ENCODE measurements around the gene RAD51B. TPM values are rescaled to one million over a fixed set of nuclear protein-coding genes. Genes with fewer than 3 reads are reported as not detected.

The RAD51B gene
- total RNA-seq, 1 experiment from 2014 or later, result 16.7 TPM

DNA sequence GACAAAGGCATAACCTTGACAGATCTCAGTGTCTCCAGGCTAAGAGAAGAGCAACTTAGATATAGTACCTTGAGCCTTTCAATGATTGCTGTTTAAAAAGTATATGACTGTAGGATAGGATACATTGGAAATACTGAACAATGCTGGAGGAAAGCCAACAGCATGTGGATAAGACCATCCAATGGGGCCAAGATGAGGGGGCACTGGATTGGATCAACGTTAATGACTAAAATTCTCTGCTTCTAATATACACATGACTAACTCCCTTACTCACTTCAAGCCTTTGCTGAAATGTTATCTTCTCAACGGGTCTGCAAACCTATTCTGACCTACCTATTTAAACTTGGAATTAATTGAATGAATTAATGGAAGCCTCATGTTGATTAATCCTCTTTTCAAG, 354.9 kb downstream of the RAD51B start:
- no peaks in the 10 kb centered on the region for H3K9me3 Mint-ChIP-seq
- no peak overlapping the region for H3K4me2 ChIP-seq (ENCODE audit: insufficient read depth, insufficient read length, low read length)
- H3K79me1 ChIP-seq (ENCODE audit: insufficient read depth, low read depth, low read length, poor library complexity, severe bottlenecking), result no peaks in the 10 kb centered on the region
- no CpG with 5 or more reads among the region's 2 CpGs for WGBS (ENCODE audit: extremely low coverage, insufficient read length, low lambda C conversion rate)
- H3K9me3 ChIP-seq (ENCODE audit: control insufficient read depth, low read depth, low read length), result no peaks in the 10 kb centered on the region
- no peak overlapping the region for H2AK5ac ChIP-seq (ENCODE audit: insufficient read length, low read length)
- H3K23me2 ChIP-seq (ENCODE audit: insufficient read length, low read depth, low read length, poor library complexity, severe bottlenecking), result no peaks in the 10 kb centered on the region
- H3K27me3 Mint-ChIP-seq (ENCODE audit: low read depth), result no peaks in the 10 kb centered on the region
- H3K27me3 ChIP-seq (ENCODE audit: insufficient read depth, low read length), result no peaks in the 10 kb centered on the region
- H3K79me2 ChIP-seq (ENCODE audit: insufficient read depth, low read length), result no peaks in the 10 kb centered on the region
- no peak overlapping the region for H2AFZ ChIP-seq (ENCODE audit: low read length)
- TF ChIP-seq, protein P1, sequence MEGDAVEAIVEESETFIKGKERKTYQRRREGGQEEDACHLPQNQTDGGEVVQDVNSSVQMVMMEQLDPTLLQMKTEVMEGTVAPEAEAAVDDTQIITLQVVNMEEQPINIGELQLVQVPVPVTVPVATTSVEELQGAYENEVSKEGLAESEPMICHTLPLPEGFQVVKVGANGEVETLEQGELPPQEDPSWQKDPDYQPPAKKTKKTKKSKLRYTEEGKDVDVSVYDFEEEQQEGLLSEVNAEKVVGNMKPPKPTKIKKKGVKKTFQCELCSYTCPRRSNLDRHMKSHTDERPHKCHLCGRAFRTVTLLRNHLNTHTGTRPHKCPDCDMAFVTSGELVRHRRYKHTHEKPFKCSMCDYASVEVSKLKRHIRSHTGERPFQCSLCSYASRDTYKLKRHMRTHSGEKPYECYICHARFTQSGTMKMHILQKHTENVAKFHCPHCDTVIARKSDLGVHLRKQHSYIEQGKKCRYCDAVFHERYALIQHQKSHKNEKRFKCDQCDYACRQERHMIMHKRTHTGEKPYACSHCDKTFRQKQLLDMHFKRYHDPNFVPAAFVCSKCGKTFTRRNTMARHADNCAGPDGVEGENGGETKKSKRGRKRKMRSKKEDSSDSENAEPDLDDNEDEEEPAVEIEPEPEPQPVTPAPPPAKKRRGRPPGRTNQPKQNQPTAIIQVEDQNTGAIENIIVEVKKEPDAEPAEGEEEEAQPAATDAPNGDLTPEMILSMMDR (conservative IDR thresholded peaks at IDR 0.05), result no peak
- no peak overlapping the region for H3K4me3 Mint-ChIP-seq
- no peak overlapping the region for H2BK5ac ChIP-seq (ENCODE audit: insufficient read length, low read length)
- no peaks in the 10 kb centered on the region for H4K20me1 ChIP-seq (ENCODE audit: control insufficient read depth, insufficient read depth, insufficient read length)
- no peak overlapping the region for H3K23ac ChIP-seq (ENCODE audit: insufficient read length, low read depth, low read length)
- H3K4me1 ChIP-seq (ENCODE audit: insufficient read depth, low read length), result peaks cover 6% of the 10 kb centered on the region; the same call in 1 of the 2 replicates
- H2BK12ac ChIP-seq (ENCODE audit: insufficient read length, low read depth, low read length), result no peak overlapping the region
- no peak overlapping the region for H3T11ph ChIP-seq (ENCODE audit: low read length)
- H3K27ac Mint-ChIP-seq, result no peak overlapping the region
- no peak overlapping the region for H4K91ac ChIP-seq (ENCODE audit: insufficient read length, low read depth, low read length)
- no peak overlapping the region for H3K56ac ChIP-seq (ENCODE audit: insufficient read length, low read depth, low read length)
- H3K27ac ChIP-seq (ENCODE audit: insufficient read length, low read depth, low read length), result no peak overlapping the region
- H2BK20ac ChIP-seq (ENCODE audit: low read depth, low read length, poor library complexity, severe bottlenecking), result no peak overlapping the region
- no peaks in the 10 kb centered on the region for H3K36me3 Mint-ChIP-seq (ENCODE audit: insufficient read depth in 1 of 3, low read depth in 3 of 3)
- no peak overlapping the region for H3K18ac ChIP-seq (ENCODE audit: insufficient read length, low read depth, low read length)
- no peak overlapping the region for H3K4ac ChIP-seq (ENCODE audit: low read depth, low read length)
- no peak for DNase-seq
- no peak overlapping the region for H4K5ac ChIP-seq (ENCODE audit: insufficient read length, low read depth, low read length)
- H3K14ac ChIP-seq (ENCODE audit: insufficient read depth, low read length), result no peak overlapping the region
- no peak overlapping the region for H2BK15ac ChIP-seq (ENCODE audit: low read depth, low read length)
- no peak overlapping the region for H4K8ac ChIP-seq (replicated peaks; ENCODE audit: insufficient read length, low read depth, low read length)
- H2BK120ac ChIP-seq (ENCODE audit: low read depth, low read length, poor library complexity, severe bottlenecking), result no peak overlapping the region
- no peak overlapping the region for H3K9ac ChIP-seq (ENCODE audit: extremely low read depth, insufficient read length, low read length)
- peaks cover 12 to 14% of the 10 kb centered on the region in 2 experiments for H3K4me1 Mint-ChIP-seq
